Type B pancreatic cell (in vitro differentiated cells): ENCODE measurements around the gene ETS1. TPM values are rescaled to one million over a fixed set of nuclear protein-coding genes. Genes with fewer than 3 reads are reported as not detected.

ENCODE experiments used
- DNase-seq: peaks from one replicate; pipeline ENCODE4 v3.0.0; 2021; ENCODE audit warnings: mixed read lengths; ENCODE audit not compliant: unreplicated experiment; ENCODE audit errors: extremely low spot score
- H3K27ac Mint-ChIP-seq: 2 replicates; pipeline ENCODE4 v1.8.0; 2021; ENCODE audit warnings: mild to moderate bottlenecking, mixed read lengths
- H3K27me3 Mint-ChIP-seq: 2 replicates; pipeline ENCODE4 v1.8.0; 2021; ENCODE audit warnings: mixed read lengths
- H3K36me3 Mint-ChIP-seq: 2 replicates; pipeline ENCODE4 v1.8.0; 2021; ENCODE audit warnings: mixed read lengths
- H3K4me1 Mint-ChIP-seq: one replicate; pipeline ENCODE4 v1.8.0; 2021; ENCODE audit warnings: mixed read lengths; ENCODE audit not compliant: unreplicated experiment
- H3K4me3 Mint-ChIP-seq: 2 replicates; pipeline ENCODE4 v1.8.0; 2021; ENCODE audit warnings: mild to moderate bottlenecking, mixed read lengths
- H3K9me3 Mint-ChIP-seq: 2 replicates; pipeline ENCODE4 v1.8.0; 2021; ENCODE audit warnings: mixed read lengths
- CTCF ChIP-seq: fragments of 200-600 bp; sonication (generic); conservative IDR thresholded peaks from 2 replicates; pipeline ENCODE4 v1.5.0; 2021; ENCODE audit warnings: antibody characterized with exemption, mild to moderate bottlenecking
- long read RNA-seq: library from polyadenylated mRNA; unstranded; transcript quantifications from one replicate; pipeline ENCODE4 v2.0.0, GENCODE V29; 2020
- total RNA-seq: library from RNA; stranded (reverse); gene quantifications from 2 replicates; pipeline ENCODE4 v1.2.1, GENCODE V29; 2021; ENCODE audit warnings: low replicate concordance

Gene ETS1
- total RNA-seq: 14.6 and 40.6 TPM in 2 replicates
- long read RNA-seq, partial matches to known transcripts: 0 of 6 reads
- long read RNA-seq, other reads (novel, unspliced or antisense): 5 of 6 reads

- Mint-ChIP-seq H3K27me3 (peaks cover 90% of the 10 kb centered on the region), H3K27ac (no peak within 1 kb of the TSS), H3K9me3 (no peaks in the 10 kb centered on the region), H3K36me3 (no peaks in the 10 kb centered on the region), H3K4me1 (peaks cover 31% of the 10 kb centered on the region), H3K4me3 (peak within 1 kb of the TSS; percentile 58)
- DNase-seq: no peak
- TF ChIP-seq CTCF: no peak
Measured at GRCh38 chr11:128587415-128587814, at the start of gene ETS1. ETS1 (minus strand) TSS chr11:128587558; CDS start chr11:128573130, 14,428 bp downstream.

- H3K4me3 Mint-ChIP-seq: no peak overlapping the region
- no peaks in the 10 kb centered on the region for H3K36me3 Mint-ChIP-seq
- TF ChIP-seq CTCF: no peak
- H3K9me3 Mint-ChIP-seq: no peaks in the 10 kb centered on the region
- no peak overlapping the region for H3K27ac Mint-ChIP-seq
- DNase-seq: no peak
- peaks cover 10% of the 10 kb centered on the region for H3K4me1 Mint-ChIP-seq
- H3K27me3 Mint-ChIP-seq: peaks cover 13% of the 10 kb centered on the region
Measured at GRCh38 chr11:128634395-128634794, 47.0 kb upstream of the ETS1 start.

- H3K4me3 Mint-ChIP-seq: no peak overlapping the region
- H3K27ac Mint-ChIP-seq: no peak overlapping the region
- H3K9me3 Mint-ChIP-seq: no peaks in the 10 kb centered on the region
- H3K4me1 Mint-ChIP-seq: peaks cover 13% of the 10 kb centered on the region
- no peak for TF ChIP-seq CTCF
- H3K36me3 Mint-ChIP-seq: no peaks in the 10 kb centered on the region
- DNase-seq: no peak
- H3K27me3 Mint-ChIP-seq: peaks cover 13% of the 10 kb centered on the region
Measured at GRCh38 chr11:128633384-128633965, 46.1 kb upstream of the ETS1 start.

- Mint-ChIP-seq H3K4me3 (no peak overlapping the region), H3K9me3 (no peaks in the 10 kb centered on the region), H3K27ac (no peak overlapping the region), H3K4me1 (peaks cover 23% of the 10 kb centered on the region), H3K36me3 (no peaks in the 10 kb centered on the region), H3K27me3 (peaks cover 13% of the 10 kb centered on the region)
- TF ChIP-seq CTCF: peak; percentile 82
- no peak for DNase-seq
Measured at GRCh38 chr11:128632141-128632791, 44.9 kb upstream of the ETS1 start.

GRCh38 chr11:128630367-128631230 is 43.2 kb upstream of the ETS1 start:
- Mint-ChIP-seq H3K4me1 (peaks cover 35% of the 10 kb centered on the region), H3K27ac (peak overlapping the region; percentile 27), H3K9me3 (no peaks in the 10 kb centered on the region), H3K27me3 (peaks cover 14% of the 10 kb centered on the region), H3K36me3 (no peaks in the 10 kb centered on the region), H3K4me3 (no peak overlapping the region)
- peak; percentile 85 for DNase-seq
- TF ChIP-seq CTCF: peak; percentile 93
